Measurements from ENCODE around the gene EPB41L5.

- TF ChIP-seq POLR2A (IDR thresholded peaks at IDR 0.05) = no peak
- TF ChIP-seq, protein P1, sequence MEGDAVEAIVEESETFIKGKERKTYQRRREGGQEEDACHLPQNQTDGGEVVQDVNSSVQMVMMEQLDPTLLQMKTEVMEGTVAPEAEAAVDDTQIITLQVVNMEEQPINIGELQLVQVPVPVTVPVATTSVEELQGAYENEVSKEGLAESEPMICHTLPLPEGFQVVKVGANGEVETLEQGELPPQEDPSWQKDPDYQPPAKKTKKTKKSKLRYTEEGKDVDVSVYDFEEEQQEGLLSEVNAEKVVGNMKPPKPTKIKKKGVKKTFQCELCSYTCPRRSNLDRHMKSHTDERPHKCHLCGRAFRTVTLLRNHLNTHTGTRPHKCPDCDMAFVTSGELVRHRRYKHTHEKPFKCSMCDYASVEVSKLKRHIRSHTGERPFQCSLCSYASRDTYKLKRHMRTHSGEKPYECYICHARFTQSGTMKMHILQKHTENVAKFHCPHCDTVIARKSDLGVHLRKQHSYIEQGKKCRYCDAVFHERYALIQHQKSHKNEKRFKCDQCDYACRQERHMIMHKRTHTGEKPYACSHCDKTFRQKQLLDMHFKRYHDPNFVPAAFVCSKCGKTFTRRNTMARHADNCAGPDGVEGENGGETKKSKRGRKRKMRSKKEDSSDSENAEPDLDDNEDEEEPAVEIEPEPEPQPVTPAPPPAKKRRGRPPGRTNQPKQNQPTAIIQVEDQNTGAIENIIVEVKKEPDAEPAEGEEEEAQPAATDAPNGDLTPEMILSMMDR (IDR thresholded peaks at IDR 0.05) = no peak
These were observed 23.3 kb downstream of the EPB41L5 start for GRCh38 chr2:120036145-120036544.
